GM04504 (cell line): ENCODE measurements around the gene EXOSC9.

ENCODE experiments used
- DNase-seq: peaks from one replicate; pipeline ENCODE4 v3.0.0-alpha.2; 2012; ENCODE audit warnings: low read depth

EXOSC9 gene

DNA sequence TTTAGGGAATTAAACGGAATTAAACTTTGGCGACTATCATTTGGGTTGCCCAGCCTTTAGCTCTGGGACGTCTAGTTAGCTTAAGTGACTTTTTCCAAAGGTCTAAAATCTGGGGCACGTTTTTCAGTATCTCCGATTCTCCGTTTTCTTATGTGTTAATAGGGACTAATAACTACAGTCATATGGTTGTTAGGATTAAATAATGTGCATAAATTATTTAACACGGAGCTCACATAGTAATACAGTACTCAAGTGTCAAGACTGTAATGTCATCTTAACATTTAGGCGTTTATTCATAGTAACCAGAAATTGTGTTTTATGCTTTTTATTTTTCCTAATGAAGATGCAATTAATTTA lies 23.0 kb downstream of the EXOSC9 start:
- no peak for DNase-seq

DNA sequence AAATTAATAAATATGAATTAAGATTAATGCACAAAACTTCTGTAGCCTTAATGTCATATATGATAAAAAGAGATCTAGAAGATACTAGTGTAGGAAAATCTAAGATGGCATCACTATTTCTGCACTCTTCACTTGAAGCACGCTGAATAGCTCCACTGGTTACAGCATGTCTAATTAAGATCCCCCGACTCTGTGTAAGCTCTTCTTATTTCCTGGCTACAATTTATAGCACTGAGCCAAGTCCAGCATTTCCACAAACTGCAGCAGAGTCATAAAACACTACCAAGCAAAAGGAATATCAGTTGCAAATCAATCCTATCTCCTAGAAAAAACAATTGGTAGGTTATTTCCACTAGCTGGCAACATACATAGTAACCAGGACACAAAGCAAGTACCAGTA lies 23.8 kb downstream of the EXOSC9 start:
- no peak for DNase-seq

DNA sequence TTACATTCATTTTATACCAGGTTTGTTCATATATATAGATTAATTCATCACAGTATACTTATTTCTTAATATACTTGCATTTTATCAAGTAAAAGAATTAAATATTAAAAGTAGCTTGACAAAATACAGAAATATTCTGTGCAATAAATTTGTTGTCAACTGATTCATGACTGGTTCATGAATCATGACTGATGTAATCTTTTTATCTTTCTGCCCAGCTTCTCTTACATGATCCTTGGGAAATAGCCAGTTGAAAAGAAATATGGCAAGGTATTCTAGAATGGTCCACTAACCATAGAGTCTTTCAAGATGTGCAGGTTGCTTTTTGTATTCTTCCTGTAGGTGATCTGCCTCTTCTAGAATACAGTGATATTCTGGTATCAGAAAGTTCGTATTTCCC lies 26.7 kb downstream of the EXOSC9 start:
- no peak for DNase-seq

DNA sequence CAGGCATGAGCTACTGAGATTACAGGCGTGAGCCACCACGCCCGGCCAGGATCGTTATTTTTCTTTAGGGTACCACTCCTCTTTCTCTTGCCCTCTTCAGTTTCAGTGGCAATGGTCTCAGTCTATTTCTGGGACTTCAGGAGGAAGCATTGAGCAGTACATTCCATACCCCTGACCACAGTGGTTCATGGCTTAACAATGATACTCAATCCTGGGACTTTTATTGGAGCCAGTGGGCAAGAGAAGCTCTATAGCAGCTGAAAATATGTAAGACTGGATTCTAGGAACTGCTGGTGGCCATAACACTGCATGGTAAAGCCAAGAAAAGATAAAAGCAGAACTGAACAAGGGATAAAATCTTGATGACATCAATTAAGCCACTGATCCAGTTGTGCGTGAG lies 28.4 kb downstream of the EXOSC9 start:
- no peak for DNase-seq

DNA sequence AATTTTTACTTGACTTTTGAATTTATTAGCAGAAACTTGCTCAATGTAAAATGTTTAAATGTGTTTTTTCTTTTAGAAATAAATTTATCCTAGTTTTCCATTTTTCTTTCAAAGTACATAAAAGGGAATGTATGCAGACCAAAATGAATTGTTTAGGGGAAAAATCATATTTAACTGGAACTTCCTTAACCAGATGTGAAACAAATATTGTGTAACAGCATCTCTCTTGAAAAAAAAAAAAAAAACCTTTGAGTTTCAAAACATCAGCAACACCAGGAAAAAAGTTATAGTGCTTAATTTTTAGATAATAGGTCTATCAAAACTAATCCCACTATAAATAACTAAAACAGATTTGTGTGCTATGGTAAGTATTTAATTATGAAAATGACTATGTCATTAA lies 37.0 kb downstream of the EXOSC9 start:
- DNase-seq = no peak

DNA sequence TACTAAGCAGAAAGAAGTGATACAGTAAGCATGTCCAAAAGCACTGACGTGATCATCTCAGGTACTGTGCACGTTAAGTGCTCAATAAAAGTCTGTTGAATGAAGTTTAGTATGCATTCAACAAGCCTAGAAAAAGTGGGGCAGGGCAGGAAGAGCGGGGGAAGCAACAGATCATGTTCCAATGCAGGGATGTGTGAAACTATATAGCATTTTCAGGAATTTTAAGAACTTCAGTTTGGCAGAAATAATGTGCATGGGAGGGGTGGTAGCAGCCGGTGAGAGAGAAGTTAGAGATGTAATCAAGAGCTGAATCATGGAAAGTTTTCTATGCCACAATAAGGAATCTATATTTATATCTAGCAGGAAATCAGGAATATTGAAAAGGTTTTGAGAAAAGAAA lies 41.7 kb downstream of the EXOSC9 start:
- DNase-seq = no peak

DNA sequence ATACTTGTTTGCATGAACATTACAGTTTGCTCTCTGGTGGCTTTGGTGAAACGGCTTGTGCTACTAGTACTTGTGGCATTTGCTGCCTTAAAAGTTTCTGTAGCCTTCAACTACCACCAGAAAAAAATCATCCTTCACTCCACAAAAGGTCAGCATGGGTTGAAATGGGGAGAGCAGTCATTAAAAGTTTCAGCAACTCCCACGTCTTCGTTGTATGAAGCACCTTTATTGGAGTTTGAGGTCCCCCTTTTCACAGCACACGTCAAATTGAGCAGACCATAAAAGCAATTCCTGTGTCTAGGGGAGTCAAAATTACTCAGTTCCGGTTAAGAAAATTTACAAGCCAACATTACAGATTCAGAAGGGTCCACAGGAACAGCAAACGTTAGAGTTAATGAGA lies 45.5 kb downstream of the EXOSC9 start:
- no peak for DNase-seq

DNA sequence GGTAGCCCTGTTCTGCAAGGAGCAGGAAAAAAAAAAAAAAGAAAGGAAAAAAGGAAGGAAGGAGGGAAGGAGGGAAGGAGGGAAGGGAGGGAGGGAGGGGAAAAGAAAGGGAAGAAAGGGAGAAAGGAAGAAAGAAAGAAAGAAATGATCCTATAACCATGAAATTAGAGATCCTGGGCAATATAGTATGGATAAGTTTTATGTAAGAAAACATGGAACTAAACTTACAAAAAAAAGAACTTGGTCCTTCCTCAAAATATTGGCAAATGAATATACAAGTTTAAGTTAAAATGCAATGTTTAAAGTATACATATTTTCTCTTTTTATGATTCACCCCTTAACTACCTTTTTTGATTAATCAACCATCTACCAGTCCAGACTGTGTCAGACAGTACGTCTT lies 50.2 kb downstream of the EXOSC9 start:
- no peak for DNase-seq

DNA sequence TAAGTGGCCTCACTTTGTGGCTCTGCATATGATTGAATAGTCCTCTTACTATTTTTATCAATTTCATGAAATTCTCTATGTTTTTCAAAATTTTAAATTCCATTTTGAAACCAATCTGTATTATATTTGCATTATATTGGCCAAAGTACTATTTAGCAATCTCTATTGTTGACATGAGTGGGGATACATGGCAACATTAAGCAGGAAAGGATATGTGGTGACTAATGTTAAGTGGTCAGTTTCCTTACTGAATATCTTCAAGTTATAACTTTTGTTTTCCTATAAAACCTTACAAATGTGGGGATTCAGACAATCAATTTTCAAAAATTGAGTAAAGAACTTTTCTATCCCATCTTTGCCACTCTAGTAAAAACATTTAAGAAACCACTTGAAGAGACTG lies 59.0 kb downstream of the EXOSC9 start:
- no peak for DNase-seq

DNA sequence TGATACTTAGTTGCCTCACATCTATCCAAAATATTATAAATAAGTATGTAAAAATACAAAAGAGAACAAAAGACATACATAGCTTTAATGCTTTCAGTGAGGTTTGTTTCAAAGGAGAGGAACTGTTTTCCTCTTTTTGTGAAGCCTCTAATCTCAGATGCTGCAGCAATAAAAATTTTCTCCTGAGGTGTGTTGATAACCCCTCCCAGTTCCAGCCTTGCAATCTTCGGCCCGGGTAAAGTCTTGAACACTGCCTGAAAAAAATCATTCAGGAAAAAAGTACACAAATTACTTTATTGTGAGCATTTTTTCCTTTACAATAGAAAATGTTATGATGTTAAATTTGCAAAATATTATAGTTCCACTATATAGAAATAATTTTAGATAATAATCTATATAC lies 60.3 kb downstream of the EXOSC9 start:
- DNase-seq = no peak

DNA sequence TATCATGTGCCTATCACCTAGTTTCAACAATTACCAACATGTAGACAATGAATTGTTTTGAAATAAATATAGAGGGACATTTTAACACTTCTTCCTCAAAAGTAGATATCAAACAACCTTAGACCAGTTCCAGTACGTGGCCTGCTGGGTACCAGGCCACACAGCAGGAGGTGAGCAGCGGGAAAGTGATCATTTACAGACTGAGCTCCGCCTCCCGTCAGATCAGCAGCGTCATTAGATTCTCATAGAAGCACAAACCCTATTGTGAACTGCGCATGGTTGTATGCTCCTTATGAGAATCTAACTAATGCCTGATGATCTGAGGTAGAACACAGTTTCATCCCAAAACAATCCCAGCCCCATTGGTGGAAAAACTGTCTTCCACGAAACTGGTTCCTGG lies 62.7 kb downstream of the EXOSC9 start:
- DNase-seq = no peak
